Measurements from ENCODE around the gene LAMTOR5. TPM values are rescaled to one million over a fixed set of nuclear protein-coding genes. Genes with fewer than 3 reads are reported as not detected.
A peak's percentile ranks its signal among the peaks of the same experiment; 100 is the strongest.
"Not testable (repeated sequence)": the region's sequence is repeated elsewhere in the genome, so short reads cannot be mapped to it uniquely, and the experiment has no call there.

LAMTOR5 gene
- polyA plus RNA-seq, 1 experiment = 288 TPM

- Histone ChIP-seq H3K27ac (ENCODE audit: low read depth, low read length) (no peak overlapping the region), H3K9me3 (ENCODE audit: control insufficient read depth, insufficient read depth, low read length) (no peaks in the 10 kb centered on the region; the same call in 1 of the 2 replicates), H3K27me3 (ENCODE audit: control insufficient read depth, insufficient read depth, low read length) (peaks cover 3% of the 10 kb centered on the region), H3K4me3 (ENCODE audit: low read depth, low read length) (no peak overlapping the region)
- ChIA-PET CTCF (interaction anchor here (0.8 to 10.5 kb wide), 25 partner anchors 11 to 215 kb away, joined by 4 to 378 read pairs (median 10); partner anchors contain the start of genes KCNC4, PROK1, RBM15 and SLC16A4), POLR2A (no interaction called here)
- DNase-seq (ENCODE audit: low read depth, low spot score) = no peak
- no peak for TF ChIP-seq CTCF (IDR thresholded peaks at IDR 0.05; ENCODE audit: low read depth, low read length)
These were observed 3.8 kb upstream of the LAMTOR5 start for GRCh38 chr1:110411173-110411735.

GRCh38 chr1:110409316-110409715 lies 1.8 kb upstream of the LAMTOR5 start:
- TF ChIP-seq CTCF (IDR thresholded peaks at IDR 0.05; ENCODE audit: low read depth, low read length) = no peak
- ChIA-PET CTCF (interaction anchor here (0.7 to 10.5 kb wide), 13 partner anchors 12 to 321 kb away, joined by 3 to 378 read pairs (median 9); partner anchors contain the start of genes KCNC4 and RBM15), POLR2A (no interaction called here)
- no peak for DNase-seq (ENCODE audit: low read depth, low spot score)
- H3K9me3 ChIP-seq (ENCODE audit: control insufficient read depth, insufficient read depth, low read length) = no peaks in the 10 kb centered on the region; the same call in 1 of the 2 replicates
- H3K4me3 ChIP-seq (ENCODE audit: low read depth, low read length) = no peak overlapping the region
- H3K27ac ChIP-seq (ENCODE audit: low read depth, low read length) = no peak overlapping the region
- H3K27me3 ChIP-seq (ENCODE audit: control insufficient read depth, insufficient read depth, low read length) = no peaks in the 10 kb centered on the region

GRCh38 chr1:110408488-110408887 lies 994 bp upstream of the LAMTOR5 start:
- Histone ChIP-seq H3K9me3 (ENCODE audit: control insufficient read depth, insufficient read depth, low read length) (no peaks in the 10 kb centered on the region; the same call in 1 of the 2 replicates), H3K27ac (ENCODE audit: low read depth, low read length) (no peak overlapping the region), H3K27me3 (ENCODE audit: control insufficient read depth, insufficient read depth, low read length) (no peaks in the 10 kb centered on the region), H3K4me3 (ENCODE audit: low read depth, low read length) (no peak overlapping the region)
- ChIA-PET POLR2A (interaction anchor here (1.0 kb wide), 1 partner anchor 70 kb away, joined by 3 read pairs; the partner anchor contains the start of gene RBM15), CTCF (interaction anchor here (0.8 to 10.5 kb wide), 12 partner anchors 11 to 320 kb away, joined by 3 to 378 read pairs (median 10); partner anchors contain the start of genes KCNC4 and RBM15)
- no peak for DNase-seq (ENCODE audit: low read depth, low spot score)
- no peak for TF ChIP-seq CTCF (IDR thresholded peaks at IDR 0.05; ENCODE audit: low read depth, low read length)

GRCh38 chr1:110406407-110406806 lies 1.1 kb downstream of the LAMTOR5 start:
- CTCF ChIA-PET = interaction anchor here (1.1 to 1.9 kb wide), 4 partner anchors 13 to 210 kb away, joined by 4 to 8 read pairs (median 6); no protein-coding TSS in a partner anchor
- POLR2A ChIA-PET; H3K9me3 ChIP-seq (ENCODE audit: control insufficient read depth, insufficient read depth, low read length); DNase-seq (ENCODE audit: low read depth, low spot score); H3K27me3 ChIP-seq (ENCODE audit: control insufficient read depth, insufficient read depth, low read length); H3K27ac ChIP-seq (ENCODE audit: low read depth, low read length): not testable (repeated sequence)
- peak overlapping the region; percentile 98 for H3K4me3 ChIP-seq (ENCODE audit: low read depth, low read length)

GRCh38 chr1:110404401-110404800 lies 3.1 kb downstream of the LAMTOR5 start:
- POLR2A ChIA-PET = no interaction called here
- H3K9me3 ChIP-seq (ENCODE audit: control insufficient read depth, insufficient read depth, low read length) = no peaks in the 10 kb centered on the region; the same call in 1 of the 2 replicates
- H3K27me3 ChIP-seq (ENCODE audit: control insufficient read depth, insufficient read depth, low read length) = no peaks in the 10 kb centered on the region
- no peak for DNase-seq (ENCODE audit: low read depth, low spot score)
- TF ChIP-seq CTCF (IDR thresholded peaks at IDR 0.05; ENCODE audit: low read depth, low read length) = no peak
- CTCF ChIA-PET = interaction anchor here (1.2 to 2.8 kb wide), 5 partner anchors 8 to 197 kb away, joined by 3 to 12 read pairs (median 8); no protein-coding TSS in a partner anchor
- H3K27ac ChIP-seq (ENCODE audit: low read depth, low read length) = no peak overlapping the region
- H3K4me3 ChIP-seq (ENCODE audit: low read depth, low read length) = no peak overlapping the region
